BE2C (cell line): ENCODE results near the gene ARHGAP28.
A peak's percentile ranks its signal among the peaks of the same experiment; 100 is the strongest.

Experiments
- DNase-seq: peaks from one replicate; pipeline ENCODE4 v3.0.0-alpha.2; 2020
- H3K27me3 ChIP-seq: fragments of 250-450 bp; sonication (Bioruptor Pico); 2 replicates; pipeline ENCODE4 v1.5.1; 2020; ENCODE audit warnings: mild to moderate bottlenecking
- H3K36me3 ChIP-seq: fragments of 250-450 bp; sonication (Bioruptor Pico); 2 replicates; pipeline ENCODE4 v1.5.1; 2020; ENCODE audit warnings: mild to moderate bottlenecking
- H3K4me1 ChIP-seq: fragments of 250-450 bp; sonication (Bioruptor Pico); 2 replicates; pipeline ENCODE4 v1.5.1; 2020
- H3K4me3 ChIP-seq: 2 replicates; pipeline ENCODE4 v1.5.1; 2011; ENCODE audit warnings: low read depth, low read length
- H3K9me3 ChIP-seq: fragments of 250-450 bp; sonication (Bioruptor Pico); 2 replicates; pipeline ENCODE4 v1.5.1; 2020
- TF ChIP-seq, protein P1 (sequence below): IDR thresholded peaks from 2 replicates; pipeline ENCODE4 v1.5.1; 2012; ENCODE audit warnings: mild to moderate bottlenecking, low read depth, low read length

Gene ARHGAP28

DNA sequence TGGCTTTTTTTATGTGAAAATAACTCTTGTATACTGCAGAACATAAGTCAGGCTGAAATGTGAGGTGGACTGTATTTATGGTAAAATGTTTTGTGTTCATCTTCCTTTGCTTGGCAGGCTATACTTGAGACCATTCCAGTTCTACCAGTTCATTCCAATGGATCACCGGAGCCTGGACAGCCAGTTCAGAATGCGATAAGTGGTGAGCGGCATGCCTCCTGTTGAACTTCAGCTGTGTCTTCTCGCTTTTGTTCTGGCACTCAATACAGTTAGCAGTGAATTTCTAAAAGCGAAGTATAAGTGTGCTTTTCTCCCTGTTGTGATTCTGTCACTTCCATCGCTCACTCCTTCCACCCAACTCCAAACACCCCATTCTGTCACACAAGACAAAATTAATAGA lies 138.5 kb downstream of the ARHGAP28 start:
- no peaks in the 10 kb centered on the region for H3K4me1 ChIP-seq
- no peak overlapping the region for H3K4me3 ChIP-seq
- H3K27me3 ChIP-seq = no peaks in the 10 kb centered on the region
- no peaks in the 10 kb centered on the region for H3K9me3 ChIP-seq
- no peaks in the 10 kb centered on the region for H3K36me3 ChIP-seq
- no peak for DNase-seq
- TF ChIP-seq, protein P1, sequence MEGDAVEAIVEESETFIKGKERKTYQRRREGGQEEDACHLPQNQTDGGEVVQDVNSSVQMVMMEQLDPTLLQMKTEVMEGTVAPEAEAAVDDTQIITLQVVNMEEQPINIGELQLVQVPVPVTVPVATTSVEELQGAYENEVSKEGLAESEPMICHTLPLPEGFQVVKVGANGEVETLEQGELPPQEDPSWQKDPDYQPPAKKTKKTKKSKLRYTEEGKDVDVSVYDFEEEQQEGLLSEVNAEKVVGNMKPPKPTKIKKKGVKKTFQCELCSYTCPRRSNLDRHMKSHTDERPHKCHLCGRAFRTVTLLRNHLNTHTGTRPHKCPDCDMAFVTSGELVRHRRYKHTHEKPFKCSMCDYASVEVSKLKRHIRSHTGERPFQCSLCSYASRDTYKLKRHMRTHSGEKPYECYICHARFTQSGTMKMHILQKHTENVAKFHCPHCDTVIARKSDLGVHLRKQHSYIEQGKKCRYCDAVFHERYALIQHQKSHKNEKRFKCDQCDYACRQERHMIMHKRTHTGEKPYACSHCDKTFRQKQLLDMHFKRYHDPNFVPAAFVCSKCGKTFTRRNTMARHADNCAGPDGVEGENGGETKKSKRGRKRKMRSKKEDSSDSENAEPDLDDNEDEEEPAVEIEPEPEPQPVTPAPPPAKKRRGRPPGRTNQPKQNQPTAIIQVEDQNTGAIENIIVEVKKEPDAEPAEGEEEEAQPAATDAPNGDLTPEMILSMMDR = no peak

DNA sequence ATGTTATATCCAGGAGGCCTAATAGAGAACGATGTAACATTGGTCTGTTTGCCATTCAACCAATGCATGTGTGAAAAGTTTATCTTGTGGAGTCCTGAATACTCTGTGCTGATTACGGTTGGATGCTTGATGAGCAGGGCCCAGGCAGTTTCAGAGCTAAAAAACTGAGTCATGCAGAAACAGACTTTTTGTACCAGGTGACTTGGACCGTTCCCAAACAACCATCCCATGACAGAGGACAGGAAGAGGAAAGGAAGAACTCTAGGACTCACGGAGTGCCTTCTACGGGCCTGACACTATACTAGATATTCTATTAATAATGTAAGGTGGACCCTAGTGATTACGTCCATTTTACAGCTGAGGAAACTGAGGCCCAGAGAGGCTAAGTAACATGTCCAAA lies 142.1 kb downstream of the ARHGAP28 start:
- Histone ChIP-seq H3K4me1 (no peaks in the 10 kb centered on the region), H3K27me3 (no peaks in the 10 kb centered on the region), H3K4me3 (no peak overlapping the region), H3K9me3 (no peaks in the 10 kb centered on the region), H3K36me3 (no peaks in the 10 kb centered on the region)
- TF ChIP-seq, protein P1 = no peak
- no peak for DNase-seq

DNA sequence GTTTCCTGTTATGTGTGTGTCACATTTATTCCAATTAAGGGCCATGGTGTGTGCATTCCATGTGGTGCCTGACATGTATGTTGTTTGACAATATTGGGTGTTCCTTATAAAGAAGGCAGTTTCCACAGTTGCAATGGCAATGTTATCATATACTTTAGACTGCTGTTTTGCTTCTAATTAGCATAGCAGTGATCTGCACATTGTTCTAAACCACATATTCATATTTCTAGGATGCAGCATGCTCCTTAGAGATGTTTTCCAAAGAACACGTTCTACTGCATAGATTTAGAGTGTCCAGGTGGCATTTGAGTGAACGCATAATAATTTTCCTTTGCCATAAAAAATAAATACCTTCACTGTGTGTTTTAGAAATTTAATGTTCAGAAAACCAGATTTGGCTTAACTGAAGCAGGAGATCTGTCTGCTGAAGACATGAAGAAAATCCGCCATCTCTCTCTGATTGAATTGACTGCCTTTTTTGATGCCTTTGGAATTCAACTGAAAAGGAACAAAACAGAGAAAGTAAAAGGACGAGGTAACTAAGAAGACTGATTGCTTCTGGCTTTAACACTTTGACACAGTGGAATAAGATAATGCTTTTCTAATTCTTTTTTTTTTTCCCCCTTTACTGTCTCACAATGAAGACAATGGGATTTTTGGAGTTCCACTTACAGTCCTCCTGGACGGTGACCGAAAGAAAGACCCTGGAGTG lies 143.7 kb downstream of the ARHGAP28 start:
- Histone ChIP-seq H3K9me3 (no peaks in the 10 kb centered on the region), H3K4me1 (no peaks in the 10 kb centered on the region), H3K27me3 (no peaks in the 10 kb centered on the region), H3K4me3 (no peak overlapping the region), H3K36me3 (no peaks in the 10 kb centered on the region)
- DNase-seq = no peak
- TF ChIP-seq, protein P1 = no peak

DNA sequence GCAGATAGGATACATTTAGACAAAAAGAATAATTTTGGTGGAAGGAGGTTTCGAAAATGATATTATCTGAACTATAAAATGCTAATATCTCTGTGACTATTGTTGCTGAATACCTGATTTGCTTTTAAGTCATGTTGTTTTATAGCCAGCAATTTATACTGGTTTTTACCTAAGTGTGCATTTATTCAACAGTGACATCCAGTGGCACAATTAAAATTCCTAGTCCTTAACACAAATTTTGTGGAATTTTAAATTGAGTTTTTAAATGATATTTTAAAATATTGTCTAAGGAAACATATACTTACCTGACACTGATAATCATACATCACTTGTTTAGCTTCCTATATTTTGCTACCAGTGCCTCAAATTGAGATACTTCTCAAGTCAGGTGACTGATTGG lies 144.8 kb downstream of the ARHGAP28 start:
- Histone ChIP-seq H3K4me3 (no peak overlapping the region), H3K4me1 (no peaks in the 10 kb centered on the region), H3K9me3 (no peaks in the 10 kb centered on the region), H3K36me3 (no peaks in the 10 kb centered on the region), H3K27me3 (no peaks in the 10 kb centered on the region)
- DNase-seq = no peak
- TF ChIP-seq, protein P1 = peak; percentile 5; the same call in 1 of the 2 replicates

DNA sequence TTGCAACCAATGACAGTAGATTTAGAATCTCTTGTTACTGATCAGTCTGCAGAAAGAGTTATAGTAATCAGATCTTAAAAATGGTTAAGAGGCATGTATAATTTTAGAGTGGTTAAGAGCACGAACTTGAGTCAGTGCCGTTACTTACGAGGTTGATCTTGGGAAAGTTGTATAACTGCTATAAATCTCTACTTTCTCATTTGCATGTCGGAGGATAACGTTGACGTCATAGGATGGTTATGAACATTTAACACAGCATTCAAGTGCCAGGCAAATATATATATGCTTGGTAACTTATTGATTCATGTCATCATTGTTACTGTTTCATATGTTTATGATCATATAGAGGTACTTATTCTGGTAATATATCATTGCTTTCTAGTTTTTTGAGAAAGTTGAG lies 146.2 kb downstream of the ARHGAP28 start:
- H3K9me3 ChIP-seq = no peaks in the 10 kb centered on the region
- H3K4me1 ChIP-seq = no peaks in the 10 kb centered on the region
- no peaks in the 10 kb centered on the region for H3K27me3 ChIP-seq
- DNase-seq = no peak
- no peaks in the 10 kb centered on the region for H3K36me3 ChIP-seq
- no peak overlapping the region for H3K4me3 ChIP-seq
- TF ChIP-seq, protein P1 = no peak

DNA sequence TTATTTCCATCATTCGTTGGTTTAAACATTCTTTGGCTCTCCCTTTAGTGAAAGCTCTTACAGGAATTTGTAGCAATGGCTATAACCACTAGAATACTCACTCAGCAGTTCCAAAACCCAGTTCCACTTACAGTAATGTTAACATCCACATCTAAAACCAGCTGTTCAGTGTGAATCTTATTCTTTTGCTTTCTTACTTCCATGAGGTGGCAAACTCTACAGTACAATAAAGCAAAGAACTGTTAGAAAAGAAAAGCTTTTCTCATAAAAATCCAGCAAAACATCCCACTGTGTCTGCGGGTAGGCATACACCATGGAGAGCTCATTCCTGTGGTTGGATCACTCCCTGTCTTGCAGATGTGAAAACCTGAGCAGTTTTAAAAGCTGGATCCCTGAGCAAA lies 147.1 kb downstream of the ARHGAP28 start:
- TF ChIP-seq, protein P1 = no peak
- H3K9me3 ChIP-seq = no peaks in the 10 kb centered on the region
- DNase-seq = no peak
- H3K27me3 ChIP-seq = no peaks in the 10 kb centered on the region
- no peaks in the 10 kb centered on the region for H3K4me1 ChIP-seq
- no peaks in the 10 kb centered on the region for H3K36me3 ChIP-seq
- H3K4me3 ChIP-seq = no peak overlapping the region
